ENCODE data around the gene LDHAL6A.

The LDHAL6A gene

GRCh38 chr11:18495703-18496102, 40.0 kb downstream of the LDHAL6A start:
- H3K36me3 ChIP-seq (replicated peaks in 1 of 2; ENCODE audit: control insufficient read depth in 2 of 2, insufficient read depth in 2 of 2, low read length in 2 of 2) = peaks cover 17 to 94% of the 10 kb centered on the region in 2 donors
- H3K23ac ChIP-seq (ENCODE audit: low read depth, low read length, poor library complexity) = no peak overlapping the region
- H3K14ac ChIP-seq (ENCODE audit: low read length) = no peak overlapping the region
- no peak overlapping the region for H3K9ac ChIP-seq (ENCODE audit: low read depth, low read length, poor library complexity)
- H4K91ac ChIP-seq (ENCODE audit: low read depth, low read length, poor library complexity) = no peak overlapping the region
- H2BK12ac ChIP-seq (ENCODE audit: low read length) = no peak overlapping the region
- H3K4ac ChIP-seq (ENCODE audit: low read length) = no peak overlapping the region
- WGBS, 2 donors (ENCODE audit: extremely low coverage in 2 of 2, insufficient read length in 2 of 2, insufficient replicate concordance in 1 of 2) = no CpG with 5 or more reads among the region's 4 CpGs
- no peak overlapping the region for H4K8ac ChIP-seq (ENCODE audit: low read depth, low read length)
- H3K79me1 ChIP-seq (ENCODE audit: low read depth, low read length) = no peaks in the 10 kb centered on the region
- no peak overlapping the region for H3K18ac ChIP-seq (ENCODE audit: low read length)
- no peak overlapping the region for H3K4me3 ChIP-seq (ENCODE audit: low read length in 2 of 2)
- no peaks in the 10 kb centered on the region for H3K27me3 ChIP-seq (ENCODE audit: control insufficient read depth in 3 of 3, insufficient read depth in 3 of 3, low read depth in 1 of 3, low read length in 3 of 3)
- H2AK5ac ChIP-seq (ENCODE audit: low read depth, low read length) = no peak overlapping the region
- DNase-seq (ENCODE audit: low spot score) = no peak
- no peak overlapping the region for H2AFZ ChIP-seq (ENCODE audit: low read length)
- H3K27ac ChIP-seq (replicated peaks; ENCODE audit: low read length) = no peak overlapping the region
- no peak overlapping the region for H2BK15ac ChIP-seq (ENCODE audit: low read length)
- no peak overlapping the region for H2BK120ac ChIP-seq (ENCODE audit: low read depth, low read length)
- no peak overlapping the region for H3K4me2 ChIP-seq (ENCODE audit: insufficient read depth, low read length, poor library complexity, severe bottlenecking)
- H2BK5ac ChIP-seq (ENCODE audit: low read length) = no peak overlapping the region
- no peaks in the 10 kb centered on the region for H3K4me1 ChIP-seq (ENCODE audit: control insufficient read depth in 2 of 2, insufficient read depth in 1 of 2, low read depth in 1 of 2, low read length in 2 of 2)
- no peaks in the 10 kb centered on the region for H3K9me3 ChIP-seq (replicated peaks in 1 of 2; ENCODE audit: control insufficient read depth in 2 of 2, insufficient read depth in 1 of 2, low read depth in 1 of 2, low read length in 2 of 2)

GRCh38 chr11:18498039-18498438, 42.4 kb downstream of the LDHAL6A start:
- Histone ChIP-seq H3K4ac (ENCODE audit: low read length) (no peak overlapping the region), H4K91ac (ENCODE audit: low read depth, low read length, poor library complexity) (no peak overlapping the region), H3K4me2 (ENCODE audit: insufficient read depth, low read length, poor library complexity, severe bottlenecking) (no peak overlapping the region), H3K79me1 (ENCODE audit: low read depth, low read length) (no peaks in the 10 kb centered on the region), H3K4me3 (ENCODE audit: low read length in 2 of 2) (no peak overlapping the region), H3K27ac (replicated peaks; ENCODE audit: low read length) (no peak overlapping the region), H3K14ac (ENCODE audit: low read length) (no peak overlapping the region), H2BK5ac (ENCODE audit: low read length) (no peak overlapping the region), H4K8ac (ENCODE audit: low read depth, low read length) (no peak overlapping the region), H2AK5ac (ENCODE audit: low read depth, low read length) (no peak overlapping the region), H3K27me3 (ENCODE audit: control insufficient read depth in 3 of 3, insufficient read depth in 3 of 3, low read depth in 1 of 3, low read length in 3 of 3) (no peaks in the 10 kb centered on the region), H3K9me3 (replicated peaks in 1 of 2; ENCODE audit: control insufficient read depth in 2 of 2, insufficient read depth in 1 of 2, low read depth in 1 of 2, low read length in 2 of 2) (no peaks in the 10 kb centered on the region), H3K36me3 (replicated peaks in 1 of 2; ENCODE audit: control insufficient read depth in 2 of 2, insufficient read depth in 2 of 2, low read length in 2 of 2) (peaks cover 16 to 94% of the 10 kb centered on the region in 2 donors), H2AFZ (ENCODE audit: low read length) (no peak overlapping the region), H3K18ac (ENCODE audit: low read length) (no peak overlapping the region), H3K23ac (ENCODE audit: low read depth, low read length, poor library complexity) (no peak overlapping the region), H2BK12ac (ENCODE audit: low read length) (no peak overlapping the region), H2BK15ac (ENCODE audit: low read length) (no peak overlapping the region), H2BK120ac (ENCODE audit: low read depth, low read length) (no peak overlapping the region), H3K9ac (ENCODE audit: low read depth, low read length, poor library complexity) (no peak overlapping the region), H3K4me1 (ENCODE audit: control insufficient read depth in 2 of 2, insufficient read depth in 1 of 2, low read depth in 1 of 2, low read length in 2 of 2) (no peaks in the 10 kb centered on the region)
- WGBS, 2 donors (ENCODE audit: extremely low coverage in 2 of 2, insufficient read length in 2 of 2, insufficient replicate concordance in 1 of 2) = no CpG with 5 or more reads among the region's 1 CpG
- no peak for DNase-seq (ENCODE audit: low spot score)

GRCh38 chr11:18501629-18502028, 46.0 kb downstream of the LDHAL6A start:
- H3K4ac ChIP-seq (ENCODE audit: low read length) = no peak overlapping the region
- H3K36me3 ChIP-seq (replicated peaks in 1 of 2; ENCODE audit: control insufficient read depth in 2 of 2, insufficient read depth in 2 of 2, low read length in 2 of 2) = peaks cover 11 to 96% of the 10 kb centered on the region in 2 donors
- no peak overlapping the region for H3K23ac ChIP-seq (ENCODE audit: low read depth, low read length, poor library complexity)
- H3K18ac ChIP-seq (ENCODE audit: low read length) = no peak overlapping the region
- no peak overlapping the region for H2BK15ac ChIP-seq (ENCODE audit: low read length)
- H2BK12ac ChIP-seq (ENCODE audit: low read length) = no peak overlapping the region
- H3K14ac ChIP-seq (ENCODE audit: low read length) = no peak overlapping the region
- no peak overlapping the region for H3K27ac ChIP-seq (replicated peaks; ENCODE audit: low read length)
- no peak overlapping the region for H3K9ac ChIP-seq (ENCODE audit: low read depth, low read length, poor library complexity)
- no peak overlapping the region for H2AFZ ChIP-seq (ENCODE audit: low read length)
- no CpG with 5 or more reads among the region's 1 CpG for WGBS, 2 donors (ENCODE audit: extremely low coverage in 2 of 2, insufficient read length in 2 of 2, insufficient replicate concordance in 1 of 2)
- no peaks in the 10 kb centered on the region for H3K27me3 ChIP-seq (ENCODE audit: control insufficient read depth in 3 of 3, insufficient read depth in 3 of 3, low read depth in 1 of 3, low read length in 3 of 3)
- no peaks in the 10 kb centered on the region for H3K79me1 ChIP-seq (ENCODE audit: low read depth, low read length)
- H3K4me3 ChIP-seq (ENCODE audit: low read length in 2 of 2) = no peak overlapping the region
- no peak overlapping the region for H3K4me2 ChIP-seq (ENCODE audit: insufficient read depth, low read length, poor library complexity, severe bottlenecking)
- H4K91ac ChIP-seq (ENCODE audit: low read depth, low read length, poor library complexity) = no peak overlapping the region
- H3K4me1 ChIP-seq (ENCODE audit: control insufficient read depth in 2 of 2, insufficient read depth in 1 of 2, low read depth in 1 of 2, low read length in 2 of 2) = no peaks in the 10 kb centered on the region
- H2BK5ac ChIP-seq (ENCODE audit: low read length) = no peak overlapping the region
- no peak overlapping the region for H4K8ac ChIP-seq (ENCODE audit: low read depth, low read length)
- DNase-seq (ENCODE audit: low spot score) = no peak
- no peak overlapping the region for H2BK120ac ChIP-seq (ENCODE audit: low read depth, low read length)
- no peaks in the 10 kb centered on the region for H3K9me3 ChIP-seq (replicated peaks in 1 of 2; ENCODE audit: control insufficient read depth in 2 of 2, insufficient read depth in 1 of 2, low read depth in 1 of 2, low read length in 2 of 2)
- H2AK5ac ChIP-seq (ENCODE audit: low read depth, low read length) = no peak overlapping the region

DNA sequence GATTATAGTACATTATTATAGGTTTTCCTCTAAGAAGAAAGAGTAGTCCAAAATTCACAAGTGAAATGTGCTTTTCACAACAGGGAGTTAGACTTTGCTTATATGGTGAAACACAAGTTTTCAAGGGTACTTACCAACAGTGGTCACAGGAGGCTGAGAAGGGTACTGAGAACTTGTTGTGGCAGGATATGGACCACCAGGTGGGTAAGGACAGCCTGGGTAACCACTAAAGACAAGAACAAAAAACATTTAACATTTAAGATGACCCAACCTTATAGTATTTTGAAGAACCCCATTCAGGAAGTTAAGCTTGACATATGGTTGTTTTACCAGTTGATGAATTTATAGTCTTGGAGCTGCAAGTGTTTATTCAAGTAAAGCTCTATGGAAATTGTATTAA, 46.7 kb downstream of the LDHAL6A start:
- Histone ChIP-seq H3K9me3 (replicated peaks in 1 of 2; ENCODE audit: control insufficient read depth in 2 of 2, insufficient read depth in 1 of 2, low read depth in 1 of 2, low read length in 2 of 2) (no peaks in the 10 kb centered on the region), H3K18ac (ENCODE audit: low read length) (no peak overlapping the region), H3K79me1 (ENCODE audit: low read depth, low read length) (no peaks in the 10 kb centered on the region), H2AFZ (ENCODE audit: low read length) (no peak overlapping the region), H2AK5ac (ENCODE audit: low read depth, low read length) (no peak overlapping the region), H3K14ac (ENCODE audit: low read length) (no peak overlapping the region), H4K8ac (ENCODE audit: low read depth, low read length) (no peak overlapping the region), H2BK15ac (ENCODE audit: low read length) (no peak overlapping the region), H3K27ac (replicated peaks; ENCODE audit: low read length) (no peak overlapping the region), H3K4me3 (ENCODE audit: low read length in 2 of 2) (no peak overlapping the region), H3K23ac (ENCODE audit: low read depth, low read length, poor library complexity) (no peak overlapping the region), H3K9ac (ENCODE audit: low read depth, low read length, poor library complexity) (no peak overlapping the region), H2BK5ac (ENCODE audit: low read length) (no peak overlapping the region), H3K36me3 (replicated peaks in 1 of 2; ENCODE audit: control insufficient read depth in 2 of 2, insufficient read depth in 2 of 2, low read length in 2 of 2) (peaks cover 11 to 96% of the 10 kb centered on the region in 2 donors), H4K91ac (ENCODE audit: low read depth, low read length, poor library complexity) (no peak overlapping the region), H3K4ac (ENCODE audit: low read length) (no peak overlapping the region), H3K4me2 (ENCODE audit: insufficient read depth, low read length, poor library complexity, severe bottlenecking) (no peak overlapping the region), H3K27me3 (ENCODE audit: control insufficient read depth in 3 of 3, insufficient read depth in 3 of 3, low read depth in 1 of 3, low read length in 3 of 3) (no peaks in the 10 kb centered on the region), H3K4me1 (ENCODE audit: control insufficient read depth in 2 of 2, insufficient read depth in 1 of 2, low read depth in 1 of 2, low read length in 2 of 2) (no peaks in the 10 kb centered on the region), H2BK120ac (ENCODE audit: low read depth, low read length) (no peak overlapping the region), H2BK12ac (ENCODE audit: low read length) (no peak overlapping the region)
- DNase-seq (ENCODE audit: low spot score) = no peak
